Superior temporal gyrus (tissue), 1 donor: Measurements from ENCODE around the gene ZNF148.

Source experiments
- DNase-seq: peaks from one replicate; pipeline ENCODE4 v3.0.0-alpha.2; 2016; ENCODE audit errors: extremely low spot score

Gene ZNF148

DNA sequence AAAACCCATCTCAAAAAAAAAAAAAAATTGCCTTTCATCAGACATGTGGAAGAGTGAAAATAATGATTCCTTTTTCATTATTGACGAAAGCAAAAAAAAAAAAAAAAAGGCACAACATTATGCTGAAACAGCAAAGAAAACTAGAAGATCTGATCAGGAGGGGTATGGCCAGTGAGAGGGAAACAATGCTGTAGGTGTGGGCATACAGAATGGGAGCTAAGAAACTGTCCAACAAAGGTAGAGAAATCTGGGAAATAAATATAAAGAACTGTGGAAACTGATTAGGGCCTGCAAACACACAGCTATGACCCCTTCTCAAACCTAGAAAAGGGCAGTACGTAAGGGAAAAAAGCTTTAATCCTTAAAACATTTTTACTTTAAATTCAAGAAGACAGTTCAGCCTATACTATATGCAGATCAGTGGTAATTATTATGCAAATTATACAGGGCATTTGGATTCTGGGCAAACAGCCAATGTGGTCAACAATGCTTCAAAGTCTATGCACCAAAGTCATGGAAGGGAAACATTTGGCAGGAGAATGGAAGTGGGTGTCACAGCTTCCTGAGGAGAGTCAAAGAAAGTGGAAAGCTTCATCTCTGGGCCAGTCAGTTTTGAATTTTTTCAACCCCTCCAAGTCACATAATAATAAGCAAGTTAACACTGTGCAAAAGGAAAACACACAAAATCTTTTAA lies 94.3 kb downstream of the ZNF148 start:
- peak; percentile 86 for DNase-seq

DNA sequence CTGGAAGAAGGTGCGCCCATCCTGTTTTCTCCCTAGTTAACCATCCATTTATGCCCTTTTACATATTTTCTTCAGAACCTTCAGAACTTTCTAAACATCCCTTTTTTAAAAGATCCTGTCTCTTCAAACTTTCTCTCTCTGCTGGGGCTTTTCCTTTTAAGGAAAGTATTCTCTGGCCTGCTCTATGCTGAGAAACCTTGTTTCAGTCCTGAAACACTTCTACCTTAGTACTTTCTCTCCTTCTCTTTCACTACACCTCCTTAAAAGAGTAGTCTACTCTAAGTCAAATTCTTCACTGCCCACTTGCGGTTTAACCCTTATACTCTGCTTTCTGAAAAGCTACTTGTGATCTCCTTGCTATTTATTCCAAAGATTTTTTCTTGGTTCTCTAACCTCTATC lies 97.0 kb downstream of the ZNF148 start:
- DNase-seq = no peak

DNA sequence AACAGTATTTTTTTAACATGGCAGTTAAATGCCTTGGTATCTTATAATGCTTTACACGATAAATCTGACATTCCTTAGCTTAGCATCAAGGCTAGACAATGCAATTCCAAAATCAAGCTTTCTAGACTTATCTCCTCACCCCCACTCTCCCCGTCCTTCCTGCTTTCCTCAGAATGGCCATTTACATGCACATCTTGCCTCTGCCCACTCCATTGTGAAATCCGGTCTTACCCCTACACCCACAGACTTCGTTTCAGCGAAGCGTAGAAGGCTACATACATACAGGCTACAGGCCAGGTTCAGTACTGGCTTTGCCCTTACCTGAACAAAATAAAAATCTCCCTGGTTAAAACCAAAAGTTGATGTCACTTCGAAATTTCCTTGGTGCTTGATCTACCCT lies 104.0 kb downstream of the ZNF148 start:
- DNase-seq = no peak

DNA sequence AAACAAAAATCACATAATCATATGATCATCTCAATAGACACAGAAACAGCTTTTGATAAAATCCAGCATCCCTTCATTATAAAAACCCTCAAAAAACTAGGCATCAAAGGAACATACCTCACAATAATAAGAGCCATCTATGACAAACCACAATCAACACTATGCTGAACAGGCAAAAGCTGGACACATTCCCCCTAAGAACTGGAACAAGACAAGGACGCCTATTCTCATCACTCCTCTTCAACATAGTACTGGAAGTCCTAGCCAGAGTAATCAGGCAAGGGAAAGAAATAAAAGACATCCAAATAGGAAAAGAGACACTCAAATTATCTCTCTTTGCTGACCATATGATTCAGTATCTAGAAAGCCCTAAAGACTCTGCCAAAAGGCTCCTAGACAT lies 107.7 kb downstream of the ZNF148 start:
- peak; percentile 36 for DNase-seq

DNA sequence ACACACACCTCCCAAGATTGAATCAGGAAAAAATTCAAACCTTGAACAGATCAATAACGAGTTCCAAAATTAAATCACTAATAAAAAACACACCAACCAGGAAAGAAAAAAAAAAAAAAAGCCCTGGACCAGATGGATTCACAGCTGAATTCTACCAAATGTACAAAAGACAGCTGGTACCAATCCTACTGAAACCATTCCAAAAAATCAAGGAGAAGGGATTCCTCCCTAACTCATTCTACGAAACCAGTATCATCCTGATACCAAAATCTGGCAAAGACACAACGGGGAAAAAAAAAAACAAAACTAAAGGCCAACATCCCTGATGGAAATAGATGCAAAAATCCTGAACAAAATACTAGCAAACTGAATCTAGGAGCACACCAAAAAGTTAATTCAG lies 108.2 kb downstream of the ZNF148 start:
- DNase-seq = peak; percentile 42

DNA sequence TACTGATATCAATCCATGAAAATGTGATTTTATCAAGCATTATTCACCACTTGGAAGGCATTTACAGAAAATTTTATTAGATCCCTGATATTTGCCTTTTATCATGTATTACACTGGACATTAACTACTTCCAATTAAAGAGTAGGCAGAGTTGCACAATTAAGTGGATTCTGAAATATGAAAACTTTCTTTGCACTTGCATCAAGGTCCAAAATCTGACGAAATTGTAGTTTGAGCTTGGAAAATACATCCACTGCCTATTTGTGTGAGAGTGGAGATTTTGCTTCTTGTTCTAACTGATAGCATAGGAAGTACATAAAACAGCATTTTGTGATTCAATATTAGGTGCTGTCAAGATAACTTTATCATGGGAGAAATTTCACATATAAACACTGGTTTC lies 113.0 kb downstream of the ZNF148 start:
- no peak for DNase-seq

DNA sequence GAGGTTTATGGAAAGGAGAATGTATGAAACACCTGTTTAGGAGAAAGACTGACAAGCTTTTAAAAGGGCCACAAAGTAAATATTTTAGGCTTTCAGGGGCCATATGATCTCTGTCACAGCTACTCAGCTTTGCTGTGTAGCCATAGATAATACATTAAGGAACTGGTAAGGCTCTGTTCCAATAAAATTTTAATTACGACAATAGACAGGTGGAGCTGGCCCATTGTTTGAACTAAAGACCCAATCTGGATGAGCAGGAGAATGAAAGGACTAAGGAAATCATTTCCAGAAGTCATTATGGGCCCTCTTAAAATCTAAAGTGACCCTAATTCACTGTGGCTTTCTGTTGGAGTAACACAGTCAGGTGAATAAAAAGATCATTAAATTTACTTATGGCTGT lies 114.1 kb downstream of the ZNF148 start:
- DNase-seq = no peak

DNA sequence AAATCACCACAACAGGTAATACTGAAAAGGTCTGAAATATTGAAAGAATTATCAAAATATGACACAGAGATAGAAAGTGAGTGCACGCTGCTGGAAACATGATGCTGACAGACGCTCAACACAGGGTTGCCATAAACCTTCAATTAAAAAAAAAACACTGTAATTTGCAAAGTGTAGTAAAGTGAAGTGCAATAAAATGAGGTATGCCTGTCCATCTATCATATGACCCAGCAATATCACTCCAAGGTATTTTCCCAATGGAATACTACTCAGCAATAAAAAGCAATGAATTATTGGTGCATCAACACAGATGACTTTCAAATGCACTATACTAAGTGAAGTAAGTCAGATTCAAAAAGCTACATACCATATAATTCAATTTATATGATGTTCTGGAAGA lies 115.0 kb downstream of the ZNF148 start:
- no peak for DNase-seq

DNA sequence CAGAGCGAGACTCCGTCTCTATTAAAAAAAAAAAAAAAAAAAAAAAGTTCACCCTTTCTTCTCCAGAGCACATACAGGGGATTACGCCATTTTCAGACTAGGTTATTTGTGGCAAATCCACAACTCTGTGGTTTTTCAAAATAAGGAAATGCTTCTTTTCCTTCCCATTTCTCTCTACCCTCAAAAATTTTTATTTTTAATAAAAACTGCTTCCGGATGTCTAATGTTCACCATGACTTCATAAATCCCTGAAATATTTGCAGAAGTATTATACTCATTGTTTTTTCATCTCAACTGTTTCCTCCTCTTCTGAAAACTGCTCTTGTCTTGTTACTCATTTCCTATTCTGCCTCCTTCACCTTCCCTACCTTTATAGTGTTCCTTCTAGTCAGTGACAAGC lies 117.6 kb downstream of the ZNF148 start:
- no peak for DNase-seq

DNA sequence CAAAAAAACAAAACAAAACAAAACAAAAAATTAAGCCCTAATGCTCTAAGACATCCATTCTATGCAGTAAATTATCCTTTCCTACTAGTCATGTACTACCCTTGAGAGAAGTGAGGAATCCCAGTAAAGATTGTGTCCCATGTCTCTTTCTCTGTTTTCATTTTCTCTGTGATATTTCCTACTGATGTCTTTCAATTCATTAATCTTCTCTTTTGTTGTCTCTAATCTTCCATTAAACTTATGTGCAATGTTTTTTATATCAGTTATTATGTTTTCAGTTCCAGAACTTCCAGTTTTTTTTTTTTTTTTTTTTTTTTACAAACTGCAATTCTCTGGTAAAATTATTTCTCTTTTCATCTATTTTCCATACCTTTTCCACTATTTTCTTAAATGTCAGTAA lies 118.5 kb downstream of the ZNF148 start:
- DNase-seq = no peak

DNA sequence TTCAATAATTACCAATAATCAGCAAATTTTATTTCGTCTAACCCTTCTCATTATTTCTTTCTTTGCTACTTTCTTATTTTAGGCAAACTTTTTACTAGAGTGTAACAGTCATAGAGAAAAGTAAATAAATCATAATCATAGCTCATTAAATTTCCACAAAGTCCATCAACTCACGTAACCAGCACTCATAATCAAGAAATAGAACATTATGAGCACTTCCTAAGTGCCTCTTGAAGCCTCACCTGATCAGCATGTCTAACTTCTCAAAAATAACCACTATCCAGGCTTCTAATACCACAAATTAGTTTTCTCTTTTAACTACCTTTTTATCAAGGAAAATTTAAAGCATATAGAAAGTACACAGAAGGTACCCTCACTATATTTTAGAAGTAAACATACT lies 124.2 kb downstream of the ZNF148 start:
- no peak for DNase-seq

DNA sequence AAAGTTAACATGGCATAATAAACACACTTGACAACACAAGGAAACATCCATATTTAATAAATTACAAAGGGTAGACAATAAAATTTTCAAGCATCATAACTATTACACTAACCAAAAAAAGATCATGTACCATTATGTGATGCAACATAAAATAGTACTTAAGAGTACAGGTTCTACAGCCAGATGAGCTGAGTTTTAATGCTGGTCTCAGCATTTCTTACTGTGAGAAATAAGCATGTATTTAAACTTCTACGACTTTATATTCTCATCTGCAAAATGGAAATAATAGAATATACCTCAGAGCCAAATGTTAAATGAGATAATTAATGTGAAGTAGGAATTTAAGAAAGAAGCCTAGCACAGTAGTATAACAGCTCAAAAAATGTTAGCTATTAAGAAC lies 128.9 kb downstream of the ZNF148 start:
- DNase-seq = no peak

DNA sequence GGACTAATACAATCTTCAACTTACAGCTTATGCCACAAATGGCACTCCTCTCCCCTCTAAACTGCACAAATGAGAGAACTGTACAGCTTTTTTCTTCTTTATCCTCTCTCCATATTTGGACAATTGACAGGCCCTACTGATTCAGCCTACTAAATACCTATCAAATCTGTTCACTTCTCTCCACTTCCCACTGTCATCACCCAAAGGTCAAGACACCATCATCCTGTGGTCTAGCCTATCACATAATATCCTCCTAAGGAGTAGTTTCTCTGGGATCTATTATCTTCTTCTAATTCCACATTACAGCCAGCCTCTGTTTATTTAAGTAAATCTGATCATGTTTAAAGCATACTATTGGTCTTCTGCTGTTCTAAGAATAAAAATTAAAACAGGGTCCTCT lies 129.6 kb downstream of the ZNF148 start:
- no peak for DNase-seq

DNA sequence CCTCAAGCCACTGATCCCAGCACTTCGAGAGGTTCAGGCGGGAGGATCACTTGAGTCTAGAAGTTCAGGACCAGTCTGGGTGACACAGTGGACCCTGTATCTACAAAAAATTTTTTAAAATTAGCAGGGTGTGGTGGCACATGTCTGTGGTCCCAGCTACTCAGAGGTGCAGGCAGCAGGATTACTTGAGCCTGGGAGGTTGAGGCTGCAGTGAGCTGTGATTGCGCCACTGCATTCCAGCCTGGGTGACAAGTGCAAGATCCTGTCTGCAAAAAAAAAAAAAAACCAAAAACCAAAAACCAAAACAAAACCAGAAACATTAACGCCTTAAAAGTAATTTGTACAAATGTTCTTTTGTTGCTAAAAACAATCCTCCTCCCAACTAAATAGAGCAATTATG lies 134.6 kb downstream of the ZNF148 start:
- no peak for DNase-seq

DNA sequence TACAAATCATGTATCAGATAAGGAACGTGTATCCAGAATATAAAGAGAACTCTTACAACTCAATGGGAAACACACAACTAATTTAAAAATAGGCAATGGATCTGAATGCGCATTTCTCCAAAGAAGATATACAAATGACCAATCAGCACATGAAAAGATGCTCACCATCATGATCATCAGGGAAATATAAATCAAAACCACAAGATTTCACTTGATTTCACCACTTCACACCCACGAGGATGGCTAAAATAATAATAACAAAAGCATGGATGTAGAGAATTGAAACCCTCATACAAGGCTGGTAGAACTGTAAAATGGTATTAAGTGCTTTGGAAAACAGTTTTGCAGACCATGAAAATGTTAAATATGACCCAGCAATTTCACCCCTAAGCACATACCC lies 135.9 kb downstream of the ZNF148 start:
- no peak for DNase-seq

DNA sequence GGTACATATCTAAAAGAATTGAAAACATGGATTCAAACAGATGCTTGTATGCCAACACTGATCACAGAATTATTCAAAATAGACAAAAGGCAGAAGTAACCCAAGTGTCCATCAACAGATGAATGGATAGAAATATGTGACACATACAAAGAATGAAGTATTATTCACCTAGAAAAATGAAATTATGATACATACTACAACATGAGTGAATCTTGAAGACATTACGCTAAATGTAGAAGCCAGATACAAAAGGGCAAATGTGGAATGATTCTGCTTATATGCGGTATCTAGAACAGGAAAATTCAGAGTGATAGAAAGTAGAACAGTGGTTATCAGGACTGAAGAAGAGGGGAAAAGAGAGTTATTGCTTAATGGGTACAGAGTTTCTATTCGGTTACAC lies 136.4 kb downstream of the ZNF148 start:
- no peak for DNase-seq

DNA sequence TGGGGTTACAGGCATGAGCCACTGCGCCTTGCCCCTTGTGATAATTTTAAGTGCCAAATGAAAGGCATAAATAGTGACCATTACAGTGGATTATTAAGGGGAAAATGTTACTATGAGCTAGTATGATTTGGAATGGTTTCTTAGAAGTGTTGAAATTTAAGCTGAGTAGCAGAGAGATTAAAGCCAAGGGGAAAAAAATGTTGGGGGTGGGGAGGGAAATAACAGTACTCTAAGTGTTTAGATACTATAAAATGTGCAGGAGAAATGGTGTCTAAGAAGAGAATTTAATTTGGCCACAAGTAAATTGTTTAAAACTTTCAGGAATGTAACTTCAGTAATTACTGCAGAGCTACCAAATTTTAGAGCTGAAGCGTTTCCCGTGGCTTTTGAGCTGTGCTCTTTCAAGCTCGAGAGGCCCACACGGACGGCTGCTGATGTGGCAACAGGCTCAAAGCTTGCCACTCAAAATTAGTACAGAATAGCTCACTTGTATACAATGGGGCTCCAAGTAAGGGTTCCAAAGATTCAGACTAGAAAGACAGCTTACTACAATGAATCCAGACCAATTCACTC lies 138.7 kb downstream of the ZNF148 start:
- no peak for DNase-seq

DNA sequence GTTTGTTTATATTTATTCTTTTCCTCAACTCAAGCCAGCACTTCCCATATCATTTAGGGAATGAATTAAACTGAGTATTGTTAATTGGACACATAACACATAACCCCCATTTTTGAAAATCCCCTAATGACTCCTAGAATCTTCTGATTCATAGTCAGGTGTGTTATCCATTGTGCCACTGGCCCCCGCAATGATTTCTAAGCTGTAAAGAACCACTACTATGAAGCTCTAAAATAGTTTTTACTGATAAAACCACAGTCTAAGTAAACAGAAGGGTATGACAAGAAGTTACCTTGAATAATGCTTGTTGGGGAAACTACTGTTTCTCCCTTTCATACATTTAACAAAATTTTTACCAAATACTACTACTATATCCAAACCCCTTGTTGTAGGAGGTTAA lies 140.3 kb downstream of the ZNF148 start:
- no peak for DNase-seq

DNA sequence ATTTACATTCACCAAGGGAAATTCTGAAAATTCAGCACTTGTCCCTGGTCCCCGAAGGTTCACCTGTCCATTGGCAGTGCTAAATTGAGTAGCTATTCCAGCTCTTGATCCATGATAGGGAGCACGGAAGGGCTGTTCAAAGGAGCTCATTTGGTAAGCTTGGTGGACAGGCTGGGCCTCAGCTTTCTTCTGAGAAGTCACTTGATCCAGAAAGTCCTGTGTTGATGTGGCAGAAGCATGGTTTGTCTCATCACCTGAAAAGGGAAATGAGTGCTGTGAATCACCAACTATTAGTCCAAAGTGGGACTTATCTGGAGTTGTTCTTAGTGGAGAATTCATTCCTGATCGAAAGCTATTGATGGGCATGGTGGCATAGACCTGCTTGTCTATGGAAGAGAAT lies 142.7 kb downstream of the ZNF148 start:
- no peak for DNase-seq

DNA sequence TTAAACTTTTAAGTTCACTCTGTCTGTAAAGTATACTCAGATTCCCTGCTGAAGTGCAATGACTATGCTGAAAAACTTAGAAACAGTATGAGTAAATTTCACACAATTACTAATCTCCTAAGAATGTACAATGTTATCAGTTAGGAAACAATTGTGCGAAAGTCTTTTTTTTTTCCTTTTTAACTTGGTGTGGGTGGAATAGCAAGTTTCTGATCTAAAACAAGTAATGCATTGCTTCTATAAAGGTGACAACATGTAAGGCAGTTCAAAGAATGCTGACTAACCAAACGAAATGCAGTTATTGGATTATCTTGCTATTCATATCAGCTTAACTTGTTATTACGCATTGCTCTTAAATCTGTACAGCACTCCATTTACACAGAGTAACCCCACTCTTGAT lies 143.2 kb downstream of the ZNF148 start:
- peak; percentile 24 for DNase-seq

DNA sequence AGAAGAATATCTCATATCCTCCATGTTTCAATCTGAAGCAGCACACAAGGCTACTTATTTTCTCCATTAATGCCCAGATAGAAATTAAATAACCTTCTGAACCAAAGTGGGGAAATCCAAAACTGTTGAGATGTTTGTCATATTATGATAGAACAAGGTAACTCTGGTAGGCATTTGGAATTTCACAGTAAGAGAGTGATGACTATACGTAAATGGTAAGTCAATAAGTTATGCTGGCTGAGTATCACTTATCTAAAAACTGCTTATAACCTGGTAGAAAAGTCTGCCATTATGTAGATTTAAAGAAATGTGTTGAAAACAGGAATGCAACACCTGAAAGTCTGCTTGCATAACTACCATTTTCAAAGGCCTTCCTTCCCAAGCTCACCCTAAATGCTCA lies 145.4 kb downstream of the ZNF148 start:
- no peak for DNase-seq

DNA sequence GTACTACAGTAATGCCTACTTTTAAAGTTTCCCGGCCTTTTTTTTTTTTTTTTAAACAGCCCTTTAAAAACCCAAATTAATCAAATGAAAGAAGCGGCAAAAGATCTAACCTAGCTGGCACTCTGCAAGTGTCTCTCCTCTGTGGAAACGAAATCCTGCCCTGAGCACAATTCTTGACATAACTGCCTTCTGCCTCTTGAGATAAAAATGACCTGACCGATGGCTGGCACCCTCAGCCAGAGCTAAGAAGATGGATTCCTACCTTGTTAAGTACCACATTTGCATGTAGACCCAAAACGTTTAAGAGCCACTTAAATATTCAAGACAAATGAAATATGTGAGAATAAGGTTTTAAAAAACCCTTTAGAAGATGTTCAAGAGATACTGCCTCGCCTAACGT lies 146.0 kb downstream of the ZNF148 start:
- no peak for DNase-seq

DNA sequence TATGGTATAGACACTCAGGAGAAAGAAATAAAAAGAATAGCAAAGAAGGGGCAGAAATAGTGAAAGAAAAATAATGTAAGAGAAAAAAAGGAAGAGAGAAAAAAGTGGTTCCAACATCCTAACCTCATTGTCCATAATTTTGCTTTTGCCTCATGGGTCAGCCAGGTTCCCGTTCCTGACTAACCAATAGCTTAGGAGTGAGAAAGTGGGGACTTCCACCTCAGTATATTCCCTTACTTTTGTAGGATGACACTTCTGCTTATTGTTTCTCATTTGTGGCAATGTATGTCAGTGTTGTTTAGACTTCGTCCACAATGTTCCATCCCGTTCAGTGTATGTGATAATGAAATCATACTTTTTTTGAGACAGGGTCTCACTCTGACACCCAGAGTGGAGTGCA lies 153.3 kb downstream of the ZNF148 start:
- DNase-seq = no peak
